NCI-H446 (cell line): ENCODE measurements around the gene EPM2A.

ENCODE experiments used
- DNase-seq, 2 experiments: peaks; one replicate each; lab custom pipeline; 2025; lab: John Stamatoyannopoulos, UW

Gene EPM2A

DNA sequence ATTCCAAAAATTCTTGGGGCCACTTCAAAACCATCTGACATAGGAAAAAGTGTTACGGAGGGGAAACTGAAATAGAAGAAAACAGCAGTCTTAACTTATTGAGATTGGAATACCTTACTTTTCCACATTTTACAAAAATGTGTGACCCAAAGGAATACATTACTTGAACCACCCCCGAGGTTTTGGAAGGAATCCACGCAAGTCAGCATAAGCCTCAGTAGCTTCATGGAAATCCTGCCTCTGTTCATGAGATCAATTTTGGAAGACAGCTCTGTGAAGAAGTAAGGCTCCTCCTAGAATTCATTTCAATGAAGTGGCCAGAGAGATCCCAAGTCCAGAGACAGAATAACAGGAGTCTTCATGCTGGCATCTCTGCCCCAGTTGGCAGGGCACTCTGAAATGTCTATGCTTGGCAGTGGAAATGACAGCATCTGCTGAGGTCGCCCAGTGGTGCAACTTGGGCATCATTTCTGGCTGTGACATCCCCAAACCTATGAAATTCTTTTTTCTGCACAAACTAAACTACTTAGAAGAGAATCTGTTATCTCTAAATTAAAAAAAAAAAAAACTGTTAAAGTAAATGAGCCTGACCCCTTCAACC, 132.5 kb downstream of the EPM2A start:
- DNase-seq, result no peak

DNA sequence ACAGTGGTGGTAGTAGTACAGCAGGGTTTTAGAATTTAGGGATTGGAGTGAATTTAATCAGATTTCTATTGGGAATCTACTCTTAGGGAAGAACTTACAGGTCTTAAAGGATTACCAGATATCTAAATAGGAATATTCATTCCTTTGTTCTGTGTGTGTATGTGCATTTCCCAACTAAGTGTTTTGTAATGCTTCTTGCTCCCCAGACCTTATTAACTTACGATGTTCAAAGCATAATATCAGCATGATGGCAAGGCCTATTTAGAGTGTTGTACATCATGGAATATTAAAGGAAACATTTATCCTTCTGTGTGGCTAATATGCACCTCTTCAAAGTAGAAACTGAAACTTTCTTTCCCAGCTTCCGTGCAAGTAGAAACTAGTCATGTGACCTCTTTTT, 133.9 kb downstream of the EPM2A start:
- DNase-seq, result no peak

DNA sequence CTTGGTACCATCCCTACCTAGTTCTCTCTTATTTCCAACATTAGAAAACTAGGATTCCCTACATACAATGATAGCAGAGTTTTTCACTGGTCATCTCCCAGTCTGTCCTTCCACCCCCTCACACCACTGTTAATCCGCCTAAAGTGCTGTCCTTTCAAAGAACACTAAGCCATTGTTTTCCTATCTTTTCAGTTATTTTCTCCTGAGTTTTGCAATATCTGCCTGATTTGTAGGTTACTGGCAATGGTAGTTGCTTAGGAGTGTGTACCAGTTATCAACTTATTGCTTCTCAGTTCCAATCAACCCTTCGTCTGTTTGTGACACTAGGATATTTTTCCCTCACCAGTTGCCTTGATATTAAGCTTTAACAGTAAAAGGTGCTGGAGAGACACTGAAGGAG, 135.0 kb downstream of the EPM2A start:
- DNase-seq, result no peak

DNA sequence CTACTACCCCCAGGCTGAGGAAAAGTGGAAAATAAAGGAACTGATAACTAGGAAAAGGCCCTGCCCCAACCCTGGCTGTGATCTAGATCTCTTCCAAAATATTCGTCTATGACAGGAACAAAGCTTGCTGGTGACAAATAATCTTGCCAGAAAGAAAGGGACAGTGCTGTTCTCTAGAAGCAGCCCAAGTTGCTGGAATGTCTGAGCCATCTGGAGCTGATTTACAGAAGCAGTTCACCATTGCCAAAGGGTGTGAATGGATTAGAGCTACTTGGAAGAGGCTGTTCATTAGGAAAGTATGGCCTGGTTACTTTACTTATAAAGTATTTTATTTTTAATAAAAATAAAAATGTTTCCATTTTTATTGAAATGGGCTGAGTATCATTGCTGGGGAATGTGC, 146.3 kb downstream of the EPM2A start:
- no peak for DNase-seq

DNA sequence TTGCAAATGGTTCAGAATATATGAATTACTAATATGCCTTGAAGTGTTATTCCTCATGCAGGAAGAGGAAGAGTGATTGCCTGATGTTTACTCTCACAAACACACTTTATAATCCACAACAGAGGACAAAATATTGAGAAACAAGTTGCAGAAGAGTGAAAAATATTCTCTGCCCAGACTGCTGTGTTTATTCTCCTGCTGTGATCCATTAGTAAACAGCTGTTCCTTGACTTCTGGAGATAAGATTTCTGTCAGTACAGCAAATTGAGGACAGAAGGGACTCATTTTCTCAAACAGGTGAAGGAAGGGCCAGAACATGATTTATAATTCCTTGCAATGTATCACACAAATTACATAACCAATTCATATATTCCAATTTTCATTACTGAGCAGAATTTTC, 148.0 kb downstream of the EPM2A start:
- DNase-seq, result no peak

DNA sequence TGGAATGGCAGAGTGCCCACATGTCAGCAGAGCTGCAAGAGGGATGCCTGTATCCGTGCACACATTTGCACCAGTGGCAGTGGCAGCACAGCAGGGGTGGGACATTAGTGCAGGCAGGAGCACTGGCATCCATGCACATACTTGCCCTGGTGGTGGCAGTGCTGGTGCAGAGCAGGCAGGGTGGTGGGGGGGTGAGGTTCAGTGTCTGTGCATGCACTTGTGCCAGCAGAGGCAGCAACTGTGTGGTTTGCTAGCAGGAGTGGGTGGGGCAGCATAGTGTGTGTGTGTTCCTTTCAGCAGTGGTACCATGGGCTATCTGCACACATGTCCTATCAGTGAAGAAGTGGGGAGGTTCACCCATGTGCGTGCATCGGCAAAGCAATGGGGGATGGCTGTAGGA, 151.6 kb downstream of the EPM2A start:
- DNase-seq, result no peak
